SJCRH30 (cell line): Measurements from ENCODE around the gene NEDD4. TPM values are rescaled to one million over a fixed set of nuclear protein-coding genes. Genes with fewer than 3 reads are reported as not detected.
A peak's percentile ranks its signal among the peaks of the same experiment; 100 is the strongest.
"Not testable (repeated sequence)": the region's sequence is repeated elsewhere in the genome, so short reads cannot be mapped to it uniquely, and the experiment has no call there.

Experiments
- DNase-seq, 2 experiments: peaks; one replicate each; pipeline ENCODE4 v3.0.0-alpha.2; 2015 to 2020
- H3K27ac ChIP-seq: fragments of 250-450 bp; sonication (Bioruptor Pico); 2 replicates; pipeline ENCODE4 v1.5.1; 2020; ENCODE audit warnings: mild to moderate bottlenecking, moderate library complexity
- H3K27me3 ChIP-seq: fragments of 250-450 bp; sonication (Bioruptor Pico); 2 replicates; pipeline ENCODE4 v1.5.1; 2020; ENCODE audit warnings: mild to moderate bottlenecking, moderate library complexity
- H3K36me3 ChIP-seq: fragments of 250-450 bp; sonication (Bioruptor Pico); 2 replicates; pipeline ENCODE4 v1.5.1; 2020; ENCODE audit warnings: mild to moderate bottlenecking, moderate library complexity
- H3K4me1 ChIP-seq: fragments of 250-450 bp; sonication (Bioruptor Pico); 2 replicates; pipeline ENCODE4 v1.5.1; 2020; ENCODE audit warnings: mild to moderate bottlenecking, moderate library complexity
- H3K4me3 ChIP-seq: fragments of 250-450 bp; sonication (Bioruptor Pico); 2 replicates; pipeline ENCODE4 v1.5.1; 2020; ENCODE audit warnings: mild to moderate bottlenecking, moderate library complexity
- H3K9me3 ChIP-seq: fragments of 250-450 bp; sonication (Bioruptor Pico); replicated peaks from 2 replicates; pipeline ENCODE4 v1.5.1; 2020; ENCODE audit warnings: mild to moderate bottlenecking, moderate library complexity
- total RNA-seq: library from RNA; depleted of rRNA; stranded (reverse); fragments of >200 nt; shearing (Covaris generic); gene quantifications from 2 replicates; pipeline ENCODE4 v1.2.3, GENCODE V29; 2014

Gene NEDD4
- total RNA-seq, 1 experiment from 2014 or later: 26.0 TPM

DNA sequence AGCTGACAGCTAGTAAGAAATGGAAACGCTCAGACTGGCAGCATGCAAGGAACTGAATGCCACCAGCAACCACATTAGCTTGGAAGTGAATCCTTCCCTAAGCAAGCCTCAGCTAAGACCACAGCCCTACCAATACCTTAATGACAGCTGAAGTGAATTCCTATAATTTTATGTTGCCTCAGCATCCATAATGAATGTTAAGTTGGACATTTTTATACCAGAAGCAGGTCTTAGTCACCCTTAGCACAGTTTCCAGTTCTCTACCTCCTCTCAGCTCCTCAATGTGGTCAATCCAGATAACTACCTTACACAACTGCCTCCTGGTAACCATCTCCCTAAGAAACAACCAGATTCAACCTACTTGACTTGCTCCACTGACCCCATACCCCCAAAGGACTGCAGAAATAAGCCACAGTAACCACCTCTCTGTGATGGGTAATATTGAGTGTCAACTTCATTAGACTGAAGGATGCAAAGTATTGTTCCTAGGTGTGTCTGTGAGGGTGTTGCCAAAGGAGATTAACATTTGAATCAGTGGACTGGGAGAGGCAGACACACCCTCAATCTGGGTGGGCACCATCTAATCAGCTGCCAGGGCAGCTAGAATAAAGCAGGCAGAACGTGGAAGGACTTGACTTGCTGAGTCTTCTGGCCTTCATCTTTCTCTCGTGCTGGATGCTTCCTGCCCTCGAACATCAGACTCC is 33.5 kb downstream of the NEDD4 start:
- Histone ChIP-seq H3K9me3 (no peaks in the 10 kb centered on the region; the same call in 1 of the 2 replicates), H3K27ac (no peak overlapping the region)
- no peak for DNase-seq

DNA sequence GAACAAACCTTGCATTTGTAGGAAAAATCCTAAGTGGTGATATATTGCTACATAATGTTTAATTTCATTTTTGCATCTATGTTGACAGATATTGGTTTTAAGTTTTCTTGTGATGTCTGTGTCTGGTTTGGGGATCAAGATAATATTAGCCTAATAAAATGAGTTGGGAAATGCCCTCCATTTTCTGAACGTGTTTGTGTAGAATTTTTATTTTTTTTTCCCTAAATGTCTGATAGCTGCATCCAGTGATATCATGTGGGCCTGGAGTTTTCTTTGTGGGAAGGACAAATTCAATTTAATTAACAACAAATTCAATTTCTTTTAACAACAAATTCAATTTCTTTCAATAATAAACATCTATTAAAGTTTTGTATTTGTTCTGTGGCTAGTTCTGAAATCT is 35.1 kb downstream of the NEDD4 start:
- Histone ChIP-seq H3K27me3 (no peaks in the 10 kb centered on the region), H3K36me3 (peaks cover under 1% of the 10 kb centered on the region; the same call in 1 of the 2 replicates), H3K27ac (no peak overlapping the region), H3K4me3 (no peak overlapping the region), H3K4me1 (no peaks in the 10 kb centered on the region), H3K9me3 (no peaks in the 10 kb centered on the region; the same call in 1 of the 2 replicates)
- no peak for DNase-seq

More for the DNA sequence above, 33.5 kb downstream of the NEDD4 start:
- H3K36me3 ChIP-seq: peaks cover 9% of the 10 kb centered on the region; the same call in 1 of the 2 replicates
- H3K4me3 ChIP-seq: no peak overlapping the region
- no peaks in the 10 kb centered on the region for H3K27me3 ChIP-seq
- no peaks in the 10 kb centered on the region for H3K4me1 ChIP-seq

DNA sequence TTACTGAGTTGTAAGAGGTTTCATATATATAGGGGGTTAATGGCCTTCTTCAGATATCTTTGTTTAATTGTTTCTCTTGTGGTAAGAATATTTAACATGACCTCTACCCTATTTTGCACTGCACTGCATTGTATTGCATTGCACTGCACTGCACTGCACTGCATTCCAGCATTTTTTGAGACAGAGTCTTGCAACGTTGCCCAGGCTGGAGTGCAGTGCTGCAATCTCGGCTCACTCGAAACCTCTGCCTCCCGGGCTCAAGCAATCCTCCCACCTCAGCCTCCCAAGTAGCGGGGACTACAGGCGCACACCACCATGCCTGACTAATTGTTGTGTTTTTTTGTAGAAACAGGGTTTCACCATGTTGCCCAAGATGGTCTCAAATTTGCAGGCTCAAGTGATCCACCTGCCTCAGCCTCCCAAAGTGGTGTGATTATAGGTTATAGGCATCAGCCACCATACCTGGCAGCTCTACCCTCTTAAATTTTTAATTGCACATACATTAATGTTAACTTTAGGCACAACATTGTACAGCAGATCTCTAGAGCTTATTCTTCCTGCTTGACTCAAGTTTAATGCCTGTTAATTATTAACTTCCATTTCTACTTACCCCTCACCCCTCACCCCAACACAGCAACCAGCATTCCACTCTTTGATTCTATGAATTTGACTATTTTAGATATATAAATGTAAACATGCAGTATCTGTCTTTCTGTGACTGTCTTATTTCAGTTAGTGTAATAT is 38.4 kb downstream of the NEDD4 start:
- H3K27ac ChIP-seq: no peak overlapping the region
- H3K9me3 ChIP-seq: no peaks in the 10 kb centered on the region; the same call in 1 of the 2 replicates
- H3K27me3 ChIP-seq: no peaks in the 10 kb centered on the region
- DNase-seq: no peak
- H3K4me3 ChIP-seq: no peak overlapping the region
- no peaks in the 10 kb centered on the region for H3K4me1 ChIP-seq
- H3K36me3 ChIP-seq: no peaks in the 10 kb centered on the region; the same call in 1 of the 2 replicates

DNA sequence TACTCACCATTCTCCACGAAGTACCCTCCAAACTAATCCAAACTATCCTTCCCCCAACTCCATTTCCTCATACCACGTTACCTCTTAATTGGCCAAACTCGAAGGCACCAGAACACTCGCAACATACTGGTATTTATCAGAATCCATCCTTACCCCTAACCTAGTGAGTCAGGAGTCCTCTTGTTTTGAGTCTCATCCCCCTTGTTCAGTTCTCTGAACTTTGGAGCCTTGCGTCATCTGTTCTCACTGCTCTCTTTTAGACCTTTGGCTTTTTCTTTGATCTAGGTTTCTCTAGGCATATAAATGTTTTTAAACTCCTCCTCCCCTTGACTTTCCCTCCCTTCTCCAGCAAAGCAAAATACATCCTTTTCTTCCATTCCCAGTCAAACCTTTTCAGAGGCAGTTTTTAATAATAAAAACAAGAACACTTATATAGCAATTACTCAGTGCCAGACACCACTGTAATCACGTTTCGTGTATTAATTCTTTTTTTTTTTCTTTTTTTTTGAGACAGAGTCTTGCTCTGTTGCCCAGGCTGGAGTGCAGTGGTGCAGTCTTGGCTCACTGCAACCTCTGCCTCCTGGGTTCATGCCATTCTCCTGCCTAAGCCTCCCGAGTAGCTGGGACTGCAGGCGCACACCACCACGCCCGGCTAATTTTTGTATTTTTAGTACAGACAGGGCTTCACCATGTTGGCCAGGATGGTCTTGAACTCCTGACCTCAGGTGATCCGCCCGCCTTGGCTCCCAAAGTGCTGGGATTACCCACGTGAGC is 40.7 kb downstream of the NEDD4 start:
- H3K4me1 ChIP-seq, DNase-seq, H3K36me3 ChIP-seq, H3K4me3 ChIP-seq, H3K27me3 ChIP-seq, H3K27ac ChIP-seq, H3K9me3 ChIP-seq: not testable (repeated sequence)

DNA sequence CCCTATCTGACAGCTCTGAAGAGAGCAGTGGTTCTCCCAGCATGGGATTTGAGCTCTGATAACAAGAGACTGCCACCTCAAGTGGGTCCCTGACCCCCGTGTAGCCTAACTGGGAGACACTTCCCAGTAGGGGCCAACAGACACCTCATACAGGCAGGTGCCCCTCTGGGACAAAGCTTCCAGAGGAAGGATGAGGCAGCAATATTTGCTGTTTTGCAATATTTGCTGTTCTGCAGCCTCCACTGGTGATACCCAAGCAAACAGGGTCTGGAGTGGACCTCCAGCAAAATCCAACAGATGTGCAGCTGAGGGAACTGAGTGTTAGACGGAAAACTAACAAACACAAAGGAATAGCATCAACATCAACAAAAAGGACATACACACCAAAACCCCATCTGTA is 48.8 kb downstream of the NEDD4 start:
- H3K36me3 ChIP-seq, H3K4me1 ChIP-seq, H3K27ac ChIP-seq, H3K9me3 ChIP-seq, DNase-seq, H3K27me3 ChIP-seq, H3K4me3 ChIP-seq: not testable (repeated sequence)

DNA sequence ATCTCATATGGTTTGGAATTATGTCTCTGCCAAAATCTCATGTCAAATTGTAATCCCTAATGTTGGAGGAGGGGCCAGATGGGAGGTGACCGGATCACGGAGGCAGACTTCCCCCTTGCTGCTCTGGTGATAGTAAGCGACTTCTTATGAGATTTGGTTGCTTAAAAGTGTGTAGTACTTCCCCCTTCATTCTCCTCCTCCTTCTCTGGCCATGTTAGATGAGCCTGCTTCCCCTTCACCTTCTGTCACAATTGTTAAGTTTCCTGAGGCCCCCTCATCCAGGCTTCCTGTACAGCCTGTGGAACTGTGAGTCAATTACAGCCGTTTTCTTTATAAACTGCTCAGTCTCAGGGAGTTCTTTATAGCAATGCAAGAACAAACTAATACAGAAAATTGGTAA is 51.1 kb downstream of the NEDD4 start:
- Histone ChIP-seq H3K27me3 (no peaks in the 10 kb centered on the region), H3K36me3 (no peaks in the 10 kb centered on the region; the same call in 1 of the 2 replicates), H3K4me3 (no peak overlapping the region), H3K27ac (no peak overlapping the region), H3K9me3 (no peaks in the 10 kb centered on the region), H3K4me1 (no peaks in the 10 kb centered on the region)
- no peak for DNase-seq

DNA sequence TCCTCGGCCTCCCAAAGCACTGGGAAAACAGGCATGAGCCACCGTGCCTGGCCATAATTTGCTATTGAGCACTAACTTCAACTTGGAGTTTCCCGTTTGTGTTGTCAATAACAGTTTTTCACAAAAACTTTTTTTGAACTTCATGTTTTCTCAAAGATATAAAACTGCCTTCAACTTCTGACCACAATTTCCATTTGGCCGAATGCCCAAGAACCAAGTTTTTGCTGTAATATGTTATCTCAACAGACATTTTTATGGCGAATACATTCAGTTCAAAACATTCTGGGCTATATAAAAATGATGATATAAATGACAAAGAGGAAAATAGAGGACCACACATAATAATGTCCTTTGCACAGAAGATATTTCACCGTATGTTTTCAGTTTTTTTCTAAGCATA is 56.4 kb downstream of the NEDD4 start:
- Histone ChIP-seq H3K36me3 (no peaks in the 10 kb centered on the region; the same call in 1 of the 2 replicates), H3K4me3 (no peak overlapping the region), H3K9me3 (no peaks in the 10 kb centered on the region; the same call in 1 of the 2 replicates), H3K27me3 (no peaks in the 10 kb centered on the region), H3K27ac (no peak overlapping the region), H3K4me1 (no peaks in the 10 kb centered on the region)
- no peak for DNase-seq

DNA sequence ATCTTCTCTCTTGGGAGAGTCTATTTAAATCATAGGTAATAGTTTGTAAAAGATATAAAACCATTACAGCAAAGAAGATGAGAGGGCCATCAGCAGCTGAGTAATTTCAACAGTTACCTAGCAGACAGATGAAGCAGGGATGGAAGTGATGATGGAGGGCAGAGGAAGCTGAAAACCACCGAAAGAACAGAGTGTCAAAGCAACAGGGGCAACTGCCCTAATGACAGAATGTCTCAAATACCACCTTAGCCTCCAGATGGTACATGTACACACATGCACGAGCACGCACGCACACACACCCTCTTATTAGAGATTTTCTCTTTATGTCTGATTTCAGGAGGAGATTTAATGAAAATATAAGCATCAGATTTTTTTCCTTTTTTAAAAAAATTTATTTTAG is 64.5 kb downstream of the NEDD4 start:
- Histone ChIP-seq H3K36me3 (no peaks in the 10 kb centered on the region), H3K9me3 (no peaks in the 10 kb centered on the region; the same call in 1 of the 2 replicates), H3K27me3 (no peaks in the 10 kb centered on the region), H3K4me3 (no peak overlapping the region), H3K4me1 (no peaks in the 10 kb centered on the region), H3K27ac (no peak overlapping the region)
- no peak for DNase-seq

DNA sequence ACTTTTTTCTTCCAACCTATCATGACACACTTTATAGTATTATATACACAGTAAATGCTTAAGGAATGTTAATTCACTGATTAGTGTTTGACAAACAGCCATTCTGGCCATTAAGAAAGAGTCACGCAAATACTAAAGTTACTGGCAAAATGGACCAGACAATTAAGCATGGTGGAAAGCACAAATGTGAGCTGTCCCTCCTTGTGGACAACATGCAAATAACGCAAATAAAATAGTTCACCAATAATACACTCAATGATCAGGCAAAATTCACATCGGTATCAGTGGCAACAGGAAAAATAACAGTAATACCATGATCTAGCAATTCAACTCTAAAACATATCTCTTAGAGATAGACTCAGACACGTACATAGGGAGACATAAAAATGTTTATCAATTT is 71.7 kb downstream of the NEDD4 start:
- Histone ChIP-seq H3K4me3 (no peak overlapping the region), H3K4me1 (peaks cover 7% of the 10 kb centered on the region; the same call in 1 of the 2 replicates), H3K9me3 (no peaks in the 10 kb centered on the region), H3K36me3 (no peaks in the 10 kb centered on the region), H3K27me3 (no peaks in the 10 kb centered on the region), H3K27ac (no peak overlapping the region)
- no peak for DNase-seq

DNA sequence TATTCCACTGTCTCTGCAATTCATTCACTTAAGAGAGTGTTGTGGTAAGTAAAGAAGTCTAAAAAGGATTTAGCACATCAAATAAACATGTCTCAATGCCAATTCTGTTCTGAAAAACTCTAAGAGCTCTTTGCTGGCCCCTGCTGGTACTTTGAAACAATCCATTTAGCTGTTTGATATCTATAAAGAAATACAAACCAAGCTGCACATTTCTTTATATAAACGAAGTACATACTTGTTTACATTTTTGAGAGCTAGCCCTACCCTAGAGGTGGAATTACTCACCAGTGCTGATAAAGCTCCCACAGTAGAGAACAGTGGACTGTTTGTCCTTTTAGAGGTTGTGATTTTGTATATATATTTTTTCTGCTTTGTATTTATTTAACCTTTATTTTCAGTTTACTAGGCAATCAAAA is 75.5 kb downstream of the NEDD4 start:
- Histone ChIP-seq H3K4me3 (no peak overlapping the region), H3K27ac (peak overlapping the region; percentile 57), H3K27me3 (no peaks in the 10 kb centered on the region), H3K9me3 (no peaks in the 10 kb centered on the region), H3K4me1 (peaks cover 10% of the 10 kb centered on the region), H3K36me3 (no peaks in the 10 kb centered on the region)
- DNase-seq: peak; percentile 62 to 85

DNA sequence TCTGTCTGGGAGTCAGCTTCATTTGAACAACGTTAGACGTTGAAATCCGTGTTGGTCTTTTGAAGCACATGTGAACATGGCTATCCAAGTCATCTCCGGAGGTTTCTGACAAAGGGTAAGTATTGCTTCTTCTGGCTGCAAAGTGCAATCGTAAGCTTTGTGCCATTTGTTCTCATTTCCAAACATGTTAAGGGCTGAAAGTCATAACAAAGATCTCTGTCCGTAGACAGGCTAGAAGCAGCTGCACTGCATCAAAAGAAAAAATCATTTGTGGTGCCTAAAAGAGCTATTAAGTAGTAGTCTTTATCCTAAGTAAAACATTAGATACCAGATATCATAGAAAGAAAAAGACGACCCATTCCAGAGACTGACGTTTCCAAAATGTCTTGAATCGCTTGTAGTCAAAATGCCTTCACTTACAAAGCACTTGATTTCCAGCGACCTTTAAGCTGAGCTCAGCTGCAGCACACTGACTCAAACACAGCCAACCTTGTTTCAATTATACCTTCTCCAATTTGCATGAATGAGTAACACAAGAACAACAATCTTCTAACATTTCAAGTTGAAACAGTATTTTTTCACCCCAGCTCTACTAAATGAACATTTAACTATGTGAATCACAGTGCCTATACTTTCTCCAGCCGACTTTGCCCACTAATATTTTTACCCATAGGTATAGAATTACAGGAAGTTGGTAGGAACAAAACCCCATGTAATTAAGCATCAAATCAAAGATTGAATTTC is 76.6 kb downstream of the NEDD4 start:
- Histone ChIP-seq H3K27ac (peak overlapping the region; percentile 57), H3K36me3 (no peaks in the 10 kb centered on the region), H3K27me3 (no peaks in the 10 kb centered on the region), H3K4me3 (peak overlapping the region; percentile 60), H3K4me1 (peaks cover 16% of the 10 kb centered on the region), H3K9me3 (no peaks in the 10 kb centered on the region)
- peak; percentile 32 to 71 for DNase-seq

DNA sequence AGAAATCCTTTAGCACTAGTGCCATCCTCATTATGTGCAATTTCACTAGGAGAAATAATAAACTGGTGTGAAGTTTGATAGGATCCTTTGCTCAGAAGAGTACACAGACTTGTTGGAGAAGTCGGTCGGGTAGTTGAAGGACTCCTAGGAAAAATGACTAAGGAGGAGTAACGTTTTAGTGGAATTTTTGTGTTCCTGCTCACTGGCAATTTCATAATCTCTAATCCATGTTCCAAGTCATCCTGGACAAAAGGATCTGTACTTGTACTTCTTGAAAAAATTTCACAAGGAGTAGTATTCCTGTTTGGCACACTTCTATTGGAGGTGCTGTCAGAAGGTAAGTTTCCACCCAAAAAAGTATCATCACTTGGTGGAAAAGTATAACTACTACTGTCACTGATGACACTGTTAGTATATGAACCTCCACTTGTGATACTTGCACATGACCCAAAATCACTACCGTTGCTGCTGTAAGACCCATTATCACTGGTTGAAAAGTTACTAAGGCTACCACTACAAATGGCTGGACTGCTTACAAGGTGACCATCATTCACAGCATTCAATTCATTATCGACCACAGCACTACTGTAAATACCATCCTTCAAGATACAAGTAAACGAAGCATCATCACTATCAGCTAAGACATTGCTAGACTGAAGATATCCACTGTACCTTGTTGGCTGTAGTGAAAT is 77.4 kb downstream of the NEDD4 start:
- peak overlapping the region; percentile 60 for H3K4me3 ChIP-seq
- H3K36me3 ChIP-seq: no peaks in the 10 kb centered on the region
- peaks cover 16% of the 10 kb centered on the region for H3K4me1 ChIP-seq
- no peaks in the 10 kb centered on the region for H3K27me3 ChIP-seq
- DNase-seq: no peak
- H3K27ac ChIP-seq: peak overlapping the region; percentile 57
- no peaks in the 10 kb centered on the region for H3K9me3 ChIP-seq

DNA sequence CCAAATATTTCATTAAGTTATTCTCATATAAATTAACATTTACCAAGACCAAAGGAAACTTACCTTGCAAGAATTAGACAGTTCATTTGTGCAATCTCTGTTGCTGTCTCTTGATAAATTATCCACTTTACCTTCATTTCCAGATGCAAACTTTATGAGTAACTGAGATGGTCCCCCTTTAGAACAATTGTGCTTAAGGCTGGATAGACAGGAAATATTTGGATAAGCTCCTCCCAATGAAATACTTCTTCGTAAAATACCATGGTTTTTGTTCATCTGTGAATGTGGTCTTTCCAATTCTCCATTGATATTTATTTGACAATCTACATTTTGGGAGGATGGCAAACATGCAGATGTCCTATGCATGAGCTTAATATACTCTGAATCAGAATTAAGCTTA is 78.2 kb downstream of the NEDD4 start:
- H3K4me3 ChIP-seq: peak overlapping the region; percentile 60
- peak overlapping the region; percentile 57 for H3K27ac ChIP-seq
- no peaks in the 10 kb centered on the region for H3K27me3 ChIP-seq
- H3K9me3 ChIP-seq: no peaks in the 10 kb centered on the region
- peak in 1 of 2 experiments; percentile 35 for DNase-seq
- no peaks in the 10 kb centered on the region for H3K36me3 ChIP-seq
- H3K4me1 ChIP-seq: peaks cover 16% of the 10 kb centered on the region

DNA sequence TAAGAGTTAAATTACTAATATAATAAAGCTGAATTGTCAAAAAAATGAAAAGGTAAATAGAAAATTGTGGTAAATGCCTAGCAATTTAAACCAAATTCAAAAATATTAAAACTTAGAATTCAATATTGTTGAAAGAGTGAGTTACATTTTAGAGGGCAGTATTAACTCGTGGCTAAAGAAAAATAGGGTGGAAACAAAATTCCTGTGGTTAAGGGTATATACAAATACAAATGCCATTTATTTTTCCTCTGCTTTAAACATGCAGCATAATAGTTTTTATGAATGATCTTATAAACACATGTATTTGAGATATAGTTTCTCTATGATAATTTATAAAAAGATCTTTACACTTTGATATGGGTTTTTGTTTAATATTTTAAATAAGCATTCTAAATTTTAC is 79.0 kb downstream of the NEDD4 start:
- H3K27ac ChIP-seq: peak overlapping the region; percentile 57
- no peaks in the 10 kb centered on the region for H3K9me3 ChIP-seq
- DNase-seq: peak in 1 of 2 experiments; percentile 41
- peak overlapping the region; percentile 60 for H3K4me3 ChIP-seq
- peaks cover 21% of the 10 kb centered on the region for H3K4me1 ChIP-seq
- no peaks in the 10 kb centered on the region for H3K27me3 ChIP-seq
- H3K36me3 ChIP-seq: no peaks in the 10 kb centered on the region
